Gastrocnemius medialis (tissue), 4 donors: Measurements from ENCODE around the gene JPH2.

Source experiments
- CTCF ChIP-seq, 5 experiments: fragments of 450-650 bp in 3 of 5; fragments of 200-600 bp in 2 of 5; sonication (generic) in 2 of 5; IDR thresholded peaks in 4 of 5; conservative IDR thresholded peaks in 1 of 5; 1 replicate in 4 of 5; 2 replicates in 1 of 5; pipeline ENCODE4 v1.5.1; 2016 to 2019; ENCODE audit warnings: antibody characterized with exemption in 5 of 5, mild to moderate bottlenecking in 3 of 5, moderate library complexity in 3 of 5
- POLR2A ChIP-seq, 2 donors: fragments of 450-650 bp; IDR thresholded peaks; one replicate each; pipeline ENCODE4 v1.6.1; 2017; ENCODE audit warnings: antibody characterized with exemption in 2 of 2, mild to moderate bottlenecking in 2 of 2, moderate library complexity in 2 of 2

DNA sequence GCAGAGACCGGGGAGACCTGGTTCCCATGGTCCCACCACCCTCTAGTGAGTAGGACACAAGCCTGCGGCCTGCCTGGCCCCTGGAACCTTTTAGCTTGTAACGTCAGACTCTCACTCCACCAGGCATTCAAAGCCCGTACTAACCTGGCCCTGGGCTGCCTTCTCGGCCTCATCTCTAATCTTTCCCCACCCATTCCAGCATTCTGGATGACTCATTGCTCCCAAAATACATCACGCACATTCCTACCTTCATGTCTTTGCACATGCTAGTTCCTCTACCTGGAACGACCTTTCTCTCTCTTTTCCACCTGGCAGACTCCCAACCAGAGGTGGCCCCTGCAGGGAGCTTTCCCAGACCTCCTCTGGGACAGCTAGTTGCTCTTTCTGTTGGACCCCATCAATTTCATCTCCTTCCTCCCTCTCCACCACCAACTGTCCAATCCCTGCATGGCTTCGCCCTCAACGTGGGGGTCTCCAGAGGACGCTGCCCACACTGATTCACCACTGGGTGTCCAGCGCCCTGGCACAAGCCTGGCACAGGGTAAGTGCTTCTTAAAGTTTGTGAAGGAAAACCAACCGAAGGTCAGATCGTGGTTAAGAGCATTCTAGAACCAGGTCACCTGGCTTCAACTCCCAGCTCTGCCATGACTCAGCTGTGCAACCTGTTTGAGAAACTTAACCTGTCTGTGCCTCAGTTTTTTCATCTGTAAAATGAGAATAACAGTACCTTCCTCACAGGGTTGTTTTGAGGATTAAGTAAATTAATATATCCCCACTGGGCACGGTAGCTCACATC, 35.2 kb downstream of the JPH2 start:
- TF ChIP-seq POLR2A (IDR thresholded peaks at IDR 0.05) (no peak), CTCF (IDR thresholded peaks at IDR 0.05 in 4 of 5, conservative IDR thresholded peaks at IDR 0.05 in 1 of 5) (no peak)
